SK-MEL-5 (cell line): ENCODE results near the gene SYNGAP1. TPM values are rescaled to one million over a fixed set of nuclear protein-coding genes. Genes with fewer than 3 reads are reported as not detected.
"Not testable (repeated sequence)": the region's sequence is repeated elsewhere in the genome, so short reads cannot be mapped to it uniquely, and the experiment has no call there.

ENCODE experiments used
- DNase-seq: peaks from one replicate; pipeline ENCODE4 v3.0.0-alpha.2; 2016; ENCODE audit warnings: low read depth, low spot score
- in situ Hi-C: cut with HindIII; loops from 2 replicates; pipeline ENCODE4 v1.10.0; 2016; ENCODE audit warnings: low sequenced_read_pairs, high pct_unique_total_duplicates, low pct_unique_long_range_greater_than_20kb
- polyA plus RNA-seq, 2 experiments: library from polyadenylated mRNA; depleted of rRNA; stranded (reverse); fragments of >200 nt; gene quantifications; 2 replicates each; pipeline ENCODE4 v1.2.3, GENCODE V29; 2015
- total RNA-seq: library from RNA; depleted of rRNA; stranded (reverse); fragments of >200 nt; shearing (Covaris generic); gene quantifications from 2 replicates; pipeline ENCODE4 v1.2.3, GENCODE V29; 2014; rRNA removed

SYNGAP1 gene
- total RNA-seq, result 0.64 and 0.85 TPM in 2 replicates
- polyA plus RNA-seq (2015; cell fraction: cytosol; rRNA removed), result 3.6 and 6.2 TPM in 2 replicates
- polyA plus RNA-seq (2015; cell fraction: nucleus; rRNA removed), result 21.3 and 23.1 TPM in 2 replicates

GRCh38 chr6:33419580-33420490 is at the start of gene SYNGAP1:
SYNGAP1 (plus strand) TSS chr6:33420065; CDS start chr6:33420265, 200 bp downstream.
- DNase-seq, result no peak
- in situ Hi-C loops, result no loop called here

GRCh38 chr6:33371901-33372300 is 48.0 kb upstream of the SYNGAP1 start:
- in situ Hi-C loops, DNase-seq: not testable (repeated sequence)

GRCh38 chr6:33372526-33373123 is 47.2 kb upstream of the SYNGAP1 start:
- in situ Hi-C loops, result no loop called here
- DNase-seq, result no peak

- no peak for DNase-seq
- in situ Hi-C loops, result no loop called here
These were observed 45.6 kb upstream of the SYNGAP1 start for GRCh38 chr6:33373960-33374910.

- no peak for DNase-seq
- in situ Hi-C loops, result no loop called here
These were observed 44.7 kb upstream of the SYNGAP1 start for GRCh38 chr6:33375143-33375671.

GRCh38 chr6:33377171-33377570 is 42.7 kb upstream of the SYNGAP1 start:
- no peak for DNase-seq
- in situ Hi-C loops, result no loop called here

GRCh38 chr6:33379184-33379583 is 40.7 kb upstream of the SYNGAP1 start:
- in situ Hi-C loops, DNase-seq: not testable (repeated sequence)

- DNase-seq, result no peak
- in situ Hi-C loops, result no loop called here
These were observed 39.4 kb upstream of the SYNGAP1 start for GRCh38 chr6:33380272-33380981.

- in situ Hi-C loops, result no loop called here
These were observed 36.3 kb upstream of the SYNGAP1 start for GRCh38 chr6:33383427-33384185.

GRCh38 chr6:33384581-33385020 is 35.3 kb upstream of the SYNGAP1 start:
- in situ Hi-C loops, result no loop called here
- DNase-seq, result peak; percentile 79

More at GRCh38 chr6:33383427-33384185, 36.3 kb upstream of the SYNGAP1 start:
- DNase-seq, result no peak

- in situ Hi-C loops, result no loop called here
- DNase-seq, result no peak
These were observed 29.7 kb upstream of the SYNGAP1 start for GRCh38 chr6:33390173-33390572.

GRCh38 chr6:33390767-33391277 is 29.0 kb upstream of the SYNGAP1 start:
- no peak for DNase-seq
- in situ Hi-C loops, result no loop called here

GRCh38 chr6:33391278-33391921 is 28.5 kb upstream of the SYNGAP1 start, which contains the start of gene KIFC1:
KIFC1 (plus strand) TSS chr6:33391823; CDS start chr6:33391986, 163 bp downstream.
- in situ Hi-C loops, result no loop called here
- peak; percentile 99 for DNase-seq

GRCh38 chr6:33391922-33392594 is 27.8 kb upstream of the SYNGAP1 start:
- DNase-seq, result no peak
- in situ Hi-C loops, result no loop called here

- in situ Hi-C loops, result no loop called here
- no peak for DNase-seq
These were observed 27.3 kb upstream of the SYNGAP1 start for GRCh38 chr6:33392595-33392948.
